NCI-H446 (cell line): ENCODE results near the gene MPZL3.
"Not testable (repeated sequence)": the region's sequence is repeated elsewhere in the genome, so short reads cannot be mapped to it uniquely, and the experiment has no call there.

Experiments
- DNase-seq, 2 experiments: peaks; one replicate each; lab custom pipeline; 2025; lab: John Stamatoyannopoulos, UW

The MPZL3 gene

DNA sequence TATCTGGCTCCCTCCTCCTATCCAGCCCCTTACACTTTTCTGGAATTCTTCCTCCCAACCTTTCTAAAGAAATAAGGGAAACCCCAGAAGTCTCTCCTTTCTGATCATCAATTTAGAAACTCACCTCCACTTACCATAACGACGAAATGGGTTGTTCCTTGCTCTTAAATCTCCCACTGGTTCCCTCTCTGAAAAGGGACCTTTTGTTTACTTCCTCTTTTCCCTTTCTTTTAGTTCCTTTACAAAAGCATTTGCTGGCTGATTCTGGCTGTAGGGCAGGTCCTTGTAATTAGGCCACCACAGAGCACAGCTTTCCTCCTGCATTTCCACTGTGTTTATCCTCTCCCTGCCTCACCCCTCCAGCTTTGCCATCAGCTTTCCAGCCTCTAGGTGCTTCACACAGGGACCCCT, 39.4 kb downstream of the MPZL3 start:
- DNase-seq, result no peak

DNA sequence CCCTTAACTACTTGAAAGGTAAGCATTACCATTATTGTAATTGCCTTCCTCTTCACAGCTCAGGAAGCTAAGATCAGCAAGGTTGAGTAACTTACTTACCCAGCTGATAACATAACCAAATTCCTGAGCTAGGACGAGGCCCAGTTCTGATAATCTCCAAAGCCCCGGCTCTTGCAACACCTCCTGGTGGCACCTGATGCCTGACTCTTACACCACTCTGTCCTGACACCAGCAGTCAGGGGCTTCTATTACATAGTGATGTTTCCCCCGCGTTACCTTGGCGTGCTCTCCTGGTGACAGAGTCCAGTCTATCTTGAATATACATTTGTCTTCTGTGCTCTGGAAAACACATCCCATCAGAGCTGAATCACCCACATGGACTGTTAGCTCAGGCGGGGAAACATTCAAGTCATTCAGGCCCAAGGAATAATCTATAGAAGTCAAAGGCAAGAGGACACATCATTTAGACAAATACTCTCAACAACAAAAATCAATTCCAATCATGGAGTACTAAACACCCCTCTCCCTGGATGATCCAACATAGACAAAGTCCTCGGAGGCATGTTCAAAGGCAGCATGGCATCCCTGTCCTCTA, 39.9 kb downstream of the MPZL3 start:
- DNase-seq, result no peak

DNA sequence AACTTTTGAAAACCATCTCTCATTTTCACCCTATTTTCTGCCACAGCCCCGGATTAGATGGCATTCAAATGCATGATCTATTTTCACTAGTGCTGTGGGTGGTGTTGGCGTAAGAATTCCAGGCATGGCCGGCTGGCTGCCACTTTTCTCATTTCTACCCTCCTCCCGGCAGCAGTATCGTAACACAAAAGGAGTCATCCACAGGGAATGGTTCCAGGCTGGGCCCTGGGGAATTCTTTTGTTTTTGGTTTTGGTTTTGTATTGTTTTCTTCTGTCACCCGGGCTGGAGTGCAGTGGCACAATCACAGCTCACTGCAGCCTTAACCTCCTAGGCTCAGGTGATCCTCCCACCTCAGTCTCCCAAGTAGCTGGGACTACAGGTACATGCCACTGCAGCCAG, 41.2 kb downstream of the MPZL3 start:
- DNase-seq, result no peak

DNA sequence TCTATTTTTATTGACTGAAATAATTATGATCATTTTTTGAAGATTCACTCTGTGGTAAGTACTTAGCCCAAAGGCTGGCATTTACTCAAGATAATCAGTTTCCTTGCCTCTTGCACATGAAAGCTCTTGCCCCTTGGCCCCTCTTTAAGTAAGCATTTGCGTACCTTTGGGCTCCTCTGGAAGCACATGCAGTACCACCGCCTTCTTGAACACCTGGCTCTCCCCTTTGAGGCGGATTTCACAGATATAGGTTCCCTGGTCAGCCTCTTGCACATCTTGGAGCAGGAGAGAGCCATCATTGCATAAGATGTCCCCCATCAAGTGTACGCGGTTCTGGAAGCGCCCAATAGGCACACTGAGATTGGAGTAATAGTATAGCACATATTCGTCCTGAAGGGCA, 41.8 kb downstream of the MPZL3 start:
- no peak for DNase-seq

DNA sequence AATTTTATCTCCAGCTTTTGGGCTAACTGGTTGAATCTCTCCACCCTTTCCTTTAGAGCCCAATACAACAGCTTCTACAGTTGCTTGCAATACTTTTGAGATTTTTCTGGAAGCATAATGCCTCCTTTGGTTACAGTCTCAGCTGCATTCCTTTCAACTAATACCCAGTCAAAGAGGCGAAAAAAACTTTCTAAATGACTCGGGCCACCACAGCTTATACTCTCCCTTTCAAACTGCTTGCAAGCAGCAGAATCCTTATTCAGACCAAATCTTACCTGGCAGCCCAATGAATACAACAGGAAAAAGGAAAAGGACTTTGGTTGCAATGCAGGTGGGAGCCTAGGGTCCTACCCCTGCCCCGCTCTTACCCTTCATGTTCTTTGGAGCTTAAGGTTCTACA, 43.1 kb downstream of the MPZL3 start:
- DNase-seq, result no peak

DNA sequence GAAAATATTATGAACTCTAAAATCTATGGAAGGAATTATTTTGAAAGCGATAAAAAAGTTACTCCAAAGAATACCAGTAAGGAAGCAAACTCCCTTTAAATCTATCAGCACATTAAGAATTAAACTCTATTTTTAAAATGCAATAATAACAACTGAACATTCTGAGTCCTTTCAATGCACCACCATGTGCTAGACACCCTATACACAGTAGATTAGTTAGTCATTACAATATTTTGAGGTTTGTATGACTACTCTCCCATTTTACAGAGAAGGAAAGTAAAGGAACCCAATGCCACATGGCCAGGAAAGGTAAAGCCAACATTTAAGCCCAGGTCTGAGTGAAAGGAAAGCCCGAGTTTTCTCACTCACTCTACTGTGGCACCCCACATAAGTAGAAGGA, 45.1 kb downstream of the MPZL3 start:
- DNase-seq, result no peak

DNA sequence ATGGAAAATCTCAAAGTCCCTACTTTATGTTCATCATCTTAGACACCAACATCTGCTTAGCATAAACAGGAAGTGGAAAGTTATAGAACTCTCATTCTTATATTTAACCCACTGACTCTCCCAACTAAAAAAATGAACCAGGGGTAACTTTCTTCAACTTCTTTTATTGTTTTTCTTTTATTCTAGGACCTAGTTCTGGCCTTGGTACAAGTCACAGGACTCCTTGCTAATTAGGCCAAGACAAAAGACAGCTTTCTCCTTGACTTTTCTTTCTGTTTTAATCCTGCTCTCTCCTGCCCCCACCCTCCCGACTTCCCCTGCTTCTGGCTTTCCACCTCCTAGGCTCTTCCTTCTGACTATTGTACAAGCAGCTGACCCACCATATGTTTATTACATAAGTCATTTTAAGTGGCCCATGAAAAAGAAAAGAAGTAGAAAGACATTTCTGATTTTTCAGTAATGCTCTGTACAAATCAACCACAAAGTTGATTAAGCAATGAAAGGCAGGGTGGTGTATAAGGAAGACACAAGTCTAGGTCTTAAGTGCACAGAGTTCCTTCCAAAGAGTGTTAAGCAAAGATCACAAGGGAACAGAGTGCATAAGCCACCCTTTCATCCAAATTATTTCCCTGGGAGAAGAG, 45.7 kb downstream of the MPZL3 start:
- DNase-seq, result no peak

DNA sequence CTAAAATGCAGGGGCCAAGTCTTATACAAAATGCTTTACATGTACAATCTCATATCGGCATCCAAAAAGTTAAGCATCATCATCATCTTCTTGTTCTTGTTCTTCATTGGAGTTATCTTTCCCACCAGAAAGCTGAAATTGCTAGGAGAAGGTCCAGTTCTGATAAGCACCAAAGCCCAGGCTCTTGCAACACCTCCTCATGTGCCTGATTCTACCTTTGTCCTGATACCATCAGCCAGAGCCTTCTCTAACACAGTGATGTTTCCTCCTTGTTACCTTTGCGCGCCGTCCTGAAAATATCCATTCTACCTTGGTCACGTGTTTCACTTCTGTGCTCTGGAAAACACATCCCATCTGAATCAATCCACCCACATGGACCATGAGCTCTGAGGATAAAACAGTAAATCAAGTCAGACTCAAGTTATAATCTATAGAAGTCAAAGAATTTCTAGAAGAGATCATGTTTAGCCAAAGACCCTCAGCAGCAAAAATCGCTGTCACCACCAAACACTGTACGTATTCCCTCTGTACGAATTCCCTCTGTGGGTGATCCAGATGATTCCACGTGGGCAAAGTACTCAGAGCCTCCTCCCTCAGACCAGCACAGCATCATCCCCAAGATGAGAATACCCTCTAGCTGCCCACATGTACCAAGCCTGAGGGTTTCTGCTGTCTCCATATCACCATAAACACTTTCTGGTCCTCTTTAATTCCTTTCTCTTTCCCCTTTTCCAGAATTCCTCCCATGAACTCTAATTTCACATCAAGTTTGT, 46.4 kb downstream of the MPZL3 start:
- no peak for DNase-seq

DNA sequence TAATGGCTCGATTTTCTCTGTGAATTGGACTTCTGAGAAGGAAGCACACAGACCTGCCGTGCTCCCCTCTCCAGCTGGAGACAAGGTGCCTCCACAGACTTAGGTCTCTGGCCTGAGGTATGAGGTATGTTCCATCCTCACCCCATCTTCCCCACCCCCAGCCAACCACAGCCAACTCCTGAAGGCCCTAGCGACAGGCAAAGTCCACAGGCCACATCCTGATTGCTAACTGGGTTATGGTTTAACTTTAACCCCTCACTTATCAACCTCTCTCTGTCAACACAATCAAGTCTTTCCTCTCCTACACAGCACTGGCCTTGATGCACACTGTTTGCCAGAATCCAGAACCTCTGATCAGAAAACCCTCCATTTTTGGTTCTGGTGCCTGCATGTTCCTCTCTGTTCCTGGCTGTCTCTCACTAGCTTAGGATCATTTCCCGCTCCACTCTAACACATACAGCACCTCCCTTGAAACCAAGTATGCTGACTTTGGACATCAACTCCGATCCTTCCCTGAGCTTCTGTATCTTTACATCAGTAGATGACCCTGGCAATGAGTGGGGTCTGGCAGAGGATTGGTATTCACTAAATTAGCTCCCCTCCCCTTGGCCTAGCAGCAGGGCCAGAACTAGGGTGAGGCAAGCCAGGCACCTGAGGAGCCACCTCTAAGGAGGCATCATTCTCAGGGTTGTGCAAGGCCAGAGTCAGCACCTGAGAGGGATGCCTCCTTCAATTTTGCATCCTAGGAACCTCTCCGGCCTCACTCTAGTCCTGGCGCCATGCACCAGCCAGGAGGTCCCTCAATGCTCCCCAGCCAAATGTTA, 49.4 kb downstream of the MPZL3 start:
- no peak for DNase-seq

DNA sequence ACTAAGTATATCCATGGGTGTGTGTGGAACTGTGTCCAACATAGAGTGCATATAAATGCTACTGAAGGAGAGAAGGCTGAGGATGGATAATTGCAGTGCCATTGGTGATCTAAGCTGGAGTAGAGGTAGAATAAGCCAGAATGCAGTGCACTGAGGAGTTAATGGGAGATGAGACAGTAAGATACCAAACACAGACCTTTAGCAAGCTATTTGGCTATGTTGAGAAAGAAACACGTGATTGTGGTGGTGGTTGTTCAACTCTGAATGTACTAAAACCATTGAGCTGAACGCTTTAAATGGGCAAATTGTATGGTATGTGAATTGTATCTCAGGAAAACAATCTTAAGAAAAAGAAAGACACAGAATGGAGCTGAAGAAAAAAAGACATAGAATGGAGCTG, 50.2 kb downstream of the MPZL3 start:
- no peak for DNase-seq

DNA sequence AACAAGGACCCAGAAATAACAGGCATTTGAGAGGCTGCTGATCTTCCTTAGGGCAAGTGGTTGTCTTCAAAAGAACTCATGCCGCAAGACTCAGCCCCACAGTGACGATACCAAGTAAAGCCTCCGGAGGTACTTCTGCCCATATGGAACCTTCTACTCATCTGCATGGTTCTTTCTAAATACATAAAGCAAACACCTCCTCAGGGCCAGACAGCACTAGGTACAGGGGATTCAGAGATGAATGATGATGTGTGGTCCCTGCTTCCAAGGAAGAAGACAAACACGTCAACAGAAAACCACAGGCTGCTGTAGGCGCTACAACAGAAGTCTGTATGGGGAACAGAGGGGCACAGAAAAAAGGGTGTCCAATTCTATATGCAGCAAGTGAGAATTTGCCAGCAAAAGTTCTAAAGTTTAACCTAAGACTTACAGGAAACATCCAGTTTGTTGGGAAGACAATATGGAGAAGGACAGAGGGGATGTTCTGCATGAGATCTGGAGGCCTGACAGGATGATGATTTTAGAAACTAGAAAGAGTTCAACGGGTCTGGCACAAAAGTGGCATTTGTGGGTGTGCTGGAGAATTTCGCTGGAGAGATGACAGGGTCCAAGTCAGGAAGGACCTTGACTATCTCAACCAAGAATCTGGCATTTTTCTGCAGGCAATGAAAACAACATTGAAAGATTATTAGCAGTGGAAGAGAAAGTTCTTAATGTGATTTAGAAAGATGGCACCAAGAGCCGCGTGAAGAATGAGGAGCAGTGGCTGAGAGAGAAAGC, 51.1 kb downstream of the MPZL3 start:
- DNase-seq, result no peak

DNA sequence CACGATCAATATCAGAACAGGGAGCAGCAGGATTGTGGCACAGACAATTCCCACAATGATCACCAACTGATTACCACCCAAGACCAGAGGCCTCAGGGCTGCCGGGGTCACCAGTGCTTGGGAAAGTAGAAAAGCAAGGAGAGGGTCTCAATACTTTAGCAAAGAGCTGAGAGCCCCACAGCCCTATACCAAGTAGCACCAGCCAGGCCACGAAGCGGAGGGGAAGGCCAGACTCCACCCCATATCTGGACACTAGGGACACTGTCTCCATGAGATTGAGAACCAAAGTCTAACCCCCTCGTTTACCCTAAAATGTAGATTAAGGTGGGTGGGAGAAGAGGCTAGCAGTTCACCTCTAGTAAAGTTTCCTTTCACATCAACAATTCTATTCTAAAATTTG, 51.7 kb downstream of the MPZL3 start:
- DNase-seq, result no peak

DNA sequence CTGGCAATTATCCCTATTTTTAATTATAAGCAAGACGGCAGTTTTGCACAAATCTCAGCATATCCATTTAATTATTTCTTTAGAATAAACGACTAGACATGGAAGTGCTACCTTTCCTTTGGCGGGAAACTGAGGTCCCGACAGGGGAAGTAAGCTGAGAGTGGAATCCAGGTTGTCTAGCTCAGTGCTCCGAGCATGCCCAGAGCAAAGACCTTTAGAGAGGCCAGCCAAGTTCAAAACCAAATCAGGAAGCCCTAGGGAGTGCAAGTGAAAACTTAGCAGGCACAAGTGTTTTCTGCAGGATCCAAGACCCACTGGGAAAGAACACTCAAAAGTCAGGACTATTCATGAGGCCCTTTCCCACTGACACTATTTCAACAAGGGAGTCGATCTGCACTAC, 53.0 kb downstream of the MPZL3 start:
- DNase-seq, result no peak

DNA sequence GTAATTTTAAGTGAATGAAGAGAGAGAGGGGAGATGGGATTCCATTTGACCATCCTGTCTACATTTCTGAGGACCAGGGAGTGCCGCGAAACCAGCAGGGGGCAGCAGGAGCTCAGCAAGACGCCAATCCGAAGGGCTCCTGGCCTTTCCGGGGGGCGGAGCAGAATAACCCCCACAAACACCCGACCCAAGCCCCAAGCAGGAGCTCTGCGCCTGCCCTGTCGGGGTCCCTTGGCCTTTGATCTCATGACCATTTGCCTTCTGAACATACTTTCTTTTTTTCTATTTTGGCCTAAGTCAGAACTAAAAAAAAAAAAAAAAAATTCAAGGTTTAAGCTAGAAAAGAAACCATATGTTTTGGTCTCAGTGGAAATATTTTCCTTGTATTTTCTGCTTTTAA, 53.8 kb downstream of the MPZL3 start:
- peak; percentile 48 to 72 for DNase-seq

DNA sequence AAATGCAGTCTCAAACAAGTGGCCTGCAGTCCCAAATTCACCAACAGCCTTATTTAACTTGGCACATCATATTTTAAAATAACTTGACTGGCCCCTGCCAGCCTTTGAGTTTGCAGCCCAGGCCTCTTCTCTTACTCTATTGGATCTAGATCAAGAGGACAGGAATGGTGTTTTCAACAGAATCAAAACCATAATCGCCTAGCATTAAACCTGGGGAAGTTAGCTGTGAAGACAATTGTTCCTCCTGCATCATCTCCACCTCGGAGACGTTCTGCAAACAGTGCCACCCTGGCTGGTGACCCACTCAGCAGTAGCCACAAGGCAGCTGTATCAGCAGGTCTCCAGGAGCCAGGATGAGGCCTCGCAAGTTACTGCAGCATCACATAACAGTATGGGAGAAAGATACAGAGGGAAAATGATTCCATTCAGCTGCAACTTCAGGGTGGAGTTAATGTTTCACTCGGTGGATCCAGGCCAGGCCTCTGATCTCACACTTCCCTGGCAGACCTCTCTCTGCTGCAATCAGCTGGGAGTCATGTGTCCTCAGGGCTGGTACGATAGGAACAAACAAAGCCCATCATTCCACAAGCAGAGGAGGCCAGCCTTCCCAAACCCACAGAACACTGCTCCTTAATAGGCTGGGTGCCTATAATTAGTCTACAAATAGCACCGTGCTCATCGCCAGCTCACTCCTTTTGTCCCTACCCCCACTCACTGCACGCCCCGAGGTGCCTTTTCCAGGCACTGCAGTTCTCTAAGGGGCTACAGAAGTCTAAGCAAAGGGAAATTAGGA, 57.1 kb downstream of the MPZL3 start:
- DNase-seq, result no peak

DNA sequence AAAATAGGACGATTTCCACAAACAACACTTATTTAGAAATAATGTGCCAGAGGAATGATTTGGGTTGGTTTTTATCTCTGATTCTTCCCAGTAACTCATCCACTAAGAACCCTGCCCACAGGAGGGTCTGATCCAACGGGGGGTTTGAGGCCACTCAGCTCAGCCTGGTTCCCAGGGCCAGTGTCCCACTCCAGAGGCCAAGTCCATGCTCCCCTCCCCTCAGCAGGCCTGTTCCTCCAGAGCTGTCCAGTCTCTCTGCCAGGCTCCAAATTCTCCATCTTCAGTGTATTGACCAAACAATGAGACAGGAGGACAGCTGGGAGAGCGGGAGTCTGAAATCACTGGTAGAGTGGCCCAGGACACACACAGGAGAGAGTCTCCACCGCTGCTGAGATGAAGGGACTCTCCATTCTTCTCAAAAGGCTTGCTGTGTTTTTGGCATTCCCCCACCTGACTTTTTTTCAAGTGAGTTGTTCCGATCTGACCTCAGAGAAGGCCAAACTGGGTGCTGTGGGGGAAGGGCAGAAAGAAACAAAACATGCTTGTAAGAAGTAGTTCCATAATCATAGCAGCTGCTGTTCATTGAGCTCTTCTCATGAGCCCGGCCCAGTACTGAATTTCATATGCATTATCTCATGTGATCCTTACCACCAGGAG, 58.1 kb downstream of the MPZL3 start:
- DNase-seq, result no peak

DNA sequence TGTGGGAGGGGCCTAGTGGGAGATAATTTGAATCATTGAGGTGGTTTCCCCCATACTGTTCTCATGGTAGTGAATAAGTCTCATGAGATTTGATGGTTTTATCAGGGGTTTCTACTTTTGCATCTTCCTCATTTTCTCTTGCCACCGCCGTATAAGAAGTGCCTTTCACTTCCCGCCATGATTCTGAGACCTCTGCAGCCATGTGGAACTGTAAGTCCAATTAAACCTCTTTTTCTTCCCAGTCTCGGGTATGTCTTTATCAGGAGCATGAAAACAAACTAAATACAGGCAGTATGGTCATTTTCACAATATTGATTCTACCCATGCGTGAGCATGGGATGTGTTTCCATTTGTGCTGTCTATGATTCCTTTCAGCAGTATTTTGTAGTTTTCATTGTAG, 59.3 kb downstream of the MPZL3 start:
- DNase-seq, result not testable (repeated sequence)

DNA sequence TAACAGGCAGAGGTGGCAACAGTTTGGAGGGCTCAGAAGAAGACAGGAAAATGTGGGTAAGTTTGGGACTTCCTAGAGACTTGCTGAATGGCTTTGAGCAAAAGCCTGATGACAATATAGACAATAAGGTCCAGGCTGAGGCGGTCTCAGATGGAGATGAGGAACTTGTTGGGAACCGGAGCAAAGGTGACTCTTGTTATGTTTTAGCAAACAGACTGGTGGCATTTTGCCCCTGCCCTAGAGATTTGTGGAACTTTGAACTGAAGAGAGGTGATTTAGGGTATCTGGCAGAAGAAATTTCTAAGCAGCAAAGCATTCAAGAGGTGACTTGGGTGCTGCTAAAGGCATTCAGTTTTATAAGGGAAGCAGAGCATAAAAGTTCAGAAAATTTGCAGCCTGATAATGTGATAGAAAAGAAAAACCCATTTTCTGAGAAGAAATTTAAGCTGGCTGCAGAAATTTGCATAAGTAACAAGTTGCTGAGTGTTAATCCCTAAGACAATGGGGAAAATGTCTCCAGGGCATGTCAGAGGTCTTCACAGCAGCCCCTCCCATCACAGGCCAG, 61.1 kb downstream of the MPZL3 start:
- DNase-seq, result not testable (repeated sequence)

DNA sequence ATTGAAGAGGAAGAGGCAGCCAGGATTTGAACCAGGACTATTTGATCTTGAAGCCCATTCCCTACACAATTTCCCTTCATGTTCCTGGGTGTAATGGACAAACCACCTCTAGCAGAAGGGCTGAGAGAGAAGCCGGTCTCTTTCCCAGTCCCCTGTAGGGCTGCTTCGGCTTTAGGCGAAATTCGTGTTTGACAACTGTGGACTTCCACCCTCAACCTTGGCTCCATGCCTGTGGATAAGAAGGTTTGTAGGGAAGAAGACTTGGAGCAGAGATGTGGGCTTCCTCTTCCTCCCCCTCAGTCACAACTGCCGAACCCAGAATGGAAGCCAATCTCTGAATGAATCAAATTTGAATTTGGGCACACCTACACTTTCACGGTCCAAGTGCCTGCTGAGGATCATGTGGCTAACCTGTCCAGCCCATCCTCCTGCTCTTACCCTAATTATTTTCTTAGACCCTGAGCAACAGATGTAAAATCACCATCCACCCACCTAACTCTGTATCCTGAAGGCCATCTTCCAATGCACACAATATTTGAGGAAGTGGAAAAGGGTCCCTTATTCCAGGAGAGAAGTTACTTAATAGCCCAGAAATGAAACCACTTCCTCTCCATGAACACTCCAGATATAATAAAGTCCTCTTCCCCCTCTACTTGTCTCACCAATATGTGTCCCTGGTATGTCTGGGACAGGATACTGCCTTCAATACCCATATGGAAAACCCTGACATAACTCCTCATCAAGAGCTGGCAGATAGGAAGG, 65.6 kb downstream of the MPZL3 start:
- DNase-seq, result no peak
